GM18520 (cell line): ENCODE measurements around the gene TMEM63B.
"Not testable (repeated sequence)": the region's sequence is repeated elsewhere in the genome, so short reads cannot be mapped to it uniquely, and the experiment has no call there.

Experiments used
- ATAC-seq: cut with Tn5 transposase; IDR thresholded peaks from one replicate; pipeline ENCODE4 v1.9.1; 2021; ENCODE audit not compliant: unreplicated experiment

The TMEM63B gene

DNA sequence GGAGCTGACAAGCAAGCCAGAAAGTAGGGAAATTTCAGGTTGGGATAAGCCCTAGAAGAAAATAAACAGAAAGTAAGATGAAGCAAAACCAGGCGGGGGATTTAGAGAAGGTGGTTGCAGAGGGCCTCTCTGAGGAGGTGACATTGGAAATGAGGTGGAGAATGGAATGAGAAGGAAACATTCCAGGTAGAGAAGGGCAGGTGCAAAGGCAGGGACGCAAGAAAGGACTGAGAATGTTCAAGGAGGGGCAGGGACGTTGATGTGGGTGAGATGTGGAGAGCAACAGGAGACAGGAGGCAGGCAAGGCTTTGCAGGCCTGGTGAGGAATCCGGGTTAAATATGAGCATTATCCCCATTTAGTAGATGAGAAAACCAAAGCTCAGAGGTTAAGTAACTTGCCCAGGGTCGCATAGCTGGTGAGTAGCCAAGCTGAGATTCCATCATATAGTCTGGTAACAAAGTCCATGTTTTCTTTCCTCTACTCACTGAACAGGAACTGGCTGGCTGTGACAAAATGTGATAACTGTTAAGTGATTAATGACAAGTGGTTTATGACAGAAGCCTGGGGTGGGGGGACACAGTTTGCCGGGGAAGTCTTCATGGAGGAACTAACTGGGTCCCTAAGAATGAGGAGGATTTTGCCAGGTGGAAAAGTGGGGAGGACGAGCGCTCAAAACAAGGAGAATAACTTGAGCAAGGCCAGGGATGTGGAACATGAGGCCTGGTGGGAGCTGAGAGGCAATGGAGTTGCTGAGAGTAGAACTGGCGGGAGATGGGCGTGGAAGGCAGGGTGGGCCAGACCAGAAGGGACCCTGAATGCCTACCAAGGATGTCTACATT, 32.7 kb upstream of the TMEM63B start:
- ATAC-seq = no peak

DNA sequence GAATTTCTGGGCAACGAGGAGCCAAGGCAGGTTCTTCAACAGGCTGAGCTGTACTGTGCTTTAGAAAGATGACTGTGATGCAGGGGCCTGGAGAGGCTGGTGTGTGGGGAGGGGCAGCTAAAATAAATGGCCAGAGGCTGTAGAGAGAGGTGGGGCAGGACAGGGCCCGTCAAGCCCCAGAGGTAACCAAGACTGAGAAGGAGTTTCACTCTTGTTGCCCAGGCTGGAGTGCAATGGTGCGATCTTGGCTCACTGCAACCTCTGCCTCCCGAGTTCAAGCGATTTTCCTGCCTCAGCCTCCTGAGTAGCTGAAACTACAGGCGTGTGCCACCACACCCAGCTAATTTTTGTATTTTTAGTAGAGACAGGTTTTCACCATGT, 32.1 kb upstream of the TMEM63B start:
- not testable (repeated sequence) for ATAC-seq

DNA sequence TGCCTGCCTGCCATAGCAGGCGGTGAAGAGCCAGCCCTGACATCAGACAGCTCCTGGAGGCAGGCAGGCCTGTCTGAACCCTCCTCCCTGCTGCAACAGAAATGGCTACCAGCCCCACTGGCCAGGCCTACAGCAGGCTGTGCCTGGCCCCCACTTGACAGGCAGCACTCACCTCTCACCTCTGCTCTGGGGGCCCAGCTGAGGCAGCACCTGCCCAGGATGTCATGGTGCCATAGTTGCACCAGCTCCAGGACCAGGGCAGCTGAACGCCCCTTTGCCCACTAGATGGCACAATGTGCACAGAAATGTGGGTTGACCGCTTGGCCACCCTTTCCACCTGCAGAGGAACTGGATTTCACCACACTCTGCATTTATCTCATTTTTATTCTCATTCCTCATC, 30.7 kb upstream of the TMEM63B start:
- no peak for ATAC-seq

DNA sequence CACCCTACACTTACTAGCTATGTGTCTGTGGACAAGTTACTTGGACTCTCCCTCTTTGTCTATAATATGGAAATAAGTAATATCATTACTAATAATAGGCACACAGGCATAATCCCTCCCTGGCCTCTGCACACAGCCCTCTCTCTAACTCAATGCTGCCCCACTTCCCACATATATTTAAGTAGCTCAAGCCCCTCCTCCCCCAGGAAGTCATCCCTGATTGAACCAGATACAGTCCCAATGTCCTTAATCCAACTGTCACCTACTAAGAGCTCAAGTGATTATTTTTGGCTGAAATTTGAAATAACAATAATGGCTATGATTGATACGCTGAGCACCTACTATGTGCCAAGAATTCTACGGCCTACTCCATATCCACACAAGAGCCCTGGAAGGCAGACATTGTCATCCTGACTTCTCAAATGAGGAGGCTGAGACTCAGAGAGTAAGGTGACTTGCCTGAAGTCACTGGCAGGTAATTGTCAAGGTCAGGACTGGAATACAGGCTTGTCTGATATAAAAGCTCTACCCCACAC, 29.5 kb upstream of the TMEM63B start:
- no peak for ATAC-seq

DNA sequence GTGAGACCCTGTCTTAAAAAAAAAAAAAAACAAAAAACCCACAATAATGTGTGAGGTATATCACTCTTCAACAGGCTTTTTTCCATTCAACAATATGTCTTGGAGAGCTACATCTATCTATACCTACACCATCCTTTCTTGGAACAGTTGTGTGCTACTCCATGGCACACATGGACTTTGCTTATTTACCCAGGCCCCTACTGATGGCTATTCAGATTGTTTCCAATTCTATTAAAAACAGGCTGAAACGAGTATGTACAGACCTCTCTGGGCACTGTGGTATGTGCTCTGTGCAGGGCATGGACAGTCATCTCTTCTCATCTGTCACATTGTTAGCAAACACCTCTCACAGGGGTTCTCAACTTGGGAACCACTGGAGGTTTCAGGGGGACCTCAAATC, 28.2 kb upstream of the TMEM63B start:
- ATAC-seq = no peak

DNA sequence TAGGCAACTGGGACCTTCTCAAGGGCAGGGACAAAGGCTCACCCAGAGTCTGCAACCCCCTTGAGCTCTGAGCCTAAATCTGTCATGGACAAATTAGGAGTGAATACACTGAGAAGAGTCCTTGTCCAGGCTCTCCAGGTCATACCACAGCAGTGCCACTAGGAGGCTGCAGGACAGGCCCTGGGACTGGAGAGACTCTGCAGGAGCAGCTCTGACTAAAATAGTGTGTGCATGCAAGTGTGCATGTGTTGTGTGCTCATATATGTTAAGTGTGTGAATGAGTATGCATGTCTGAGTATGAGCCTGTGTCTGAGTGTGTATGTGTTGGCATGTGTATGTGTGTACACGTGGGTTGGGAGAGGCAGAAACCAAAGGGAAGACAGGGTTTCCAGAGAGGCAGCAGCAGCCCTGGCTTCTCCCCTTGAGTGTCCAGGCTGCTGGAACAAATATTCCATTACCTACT, 27.2 kb upstream of the TMEM63B start:
- no peak for ATAC-seq

DNA sequence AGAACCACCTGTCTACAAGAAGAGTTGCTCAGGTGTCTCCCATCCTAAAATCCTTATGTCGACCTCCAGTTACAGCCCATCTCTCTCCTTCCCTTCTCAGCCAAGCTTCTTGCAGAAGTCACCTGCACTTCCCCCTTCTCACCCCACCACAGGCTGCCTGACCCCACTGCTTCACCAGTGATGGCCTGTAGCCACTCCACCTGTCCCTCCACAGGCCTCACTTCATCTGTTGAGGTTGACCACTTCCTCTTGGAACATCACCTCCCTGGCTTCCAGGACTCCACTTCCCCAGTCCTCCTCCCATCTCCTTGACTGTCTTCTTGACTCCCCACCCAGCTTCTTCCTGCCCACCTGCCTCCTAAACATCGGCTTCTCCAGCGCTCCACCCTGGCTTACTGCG, 25.5 kb upstream of the TMEM63B start:
- ATAC-seq = no peak

DNA sequence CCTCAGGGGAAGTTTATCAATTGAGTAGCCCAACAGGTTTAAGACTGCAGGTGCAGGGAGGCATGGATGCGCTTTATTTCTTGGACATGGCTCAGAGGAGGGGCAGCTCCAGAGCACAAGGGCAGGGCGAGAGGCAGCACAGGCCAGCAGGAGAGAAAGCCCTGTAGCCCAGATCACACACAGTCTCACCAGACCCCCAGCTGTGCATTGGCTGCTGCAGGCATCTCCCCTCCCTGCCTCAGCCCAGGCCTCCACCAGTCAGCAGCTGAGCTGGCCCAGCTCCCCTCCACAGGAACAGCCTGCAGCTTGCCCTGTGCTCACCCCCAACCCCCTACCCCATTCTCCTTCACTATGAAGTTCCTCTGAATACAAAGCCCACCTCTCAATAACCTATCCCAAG, 24.8 kb upstream of the TMEM63B start:
- ATAC-seq = no peak

DNA sequence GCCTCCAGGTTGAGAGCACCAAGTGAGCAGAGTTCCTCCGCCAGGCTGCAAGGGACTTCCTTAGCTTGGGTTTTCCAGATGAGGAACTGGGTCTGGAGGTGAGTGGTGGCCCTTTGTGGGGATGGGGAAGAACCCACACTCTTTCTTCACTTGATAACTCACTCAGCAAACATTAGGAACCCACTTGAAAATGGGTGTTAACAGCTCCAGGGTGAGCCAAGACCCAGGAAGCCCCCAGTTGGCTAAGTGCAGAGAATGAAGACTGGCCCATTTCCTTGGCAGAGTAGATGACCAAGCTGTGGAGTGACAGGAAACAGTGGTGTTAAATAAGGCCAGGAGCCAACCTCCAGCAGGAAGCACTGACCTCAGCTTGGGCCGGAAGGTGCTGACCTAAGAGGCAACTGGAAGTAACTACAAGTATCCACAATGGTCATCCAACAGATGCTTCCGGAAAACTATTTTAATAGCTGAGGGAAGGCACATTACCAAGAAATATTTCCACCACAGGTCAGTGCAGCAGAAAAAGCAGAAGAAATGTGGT, 22.8 kb upstream of the TMEM63B start:
- ATAC-seq = no peak

DNA sequence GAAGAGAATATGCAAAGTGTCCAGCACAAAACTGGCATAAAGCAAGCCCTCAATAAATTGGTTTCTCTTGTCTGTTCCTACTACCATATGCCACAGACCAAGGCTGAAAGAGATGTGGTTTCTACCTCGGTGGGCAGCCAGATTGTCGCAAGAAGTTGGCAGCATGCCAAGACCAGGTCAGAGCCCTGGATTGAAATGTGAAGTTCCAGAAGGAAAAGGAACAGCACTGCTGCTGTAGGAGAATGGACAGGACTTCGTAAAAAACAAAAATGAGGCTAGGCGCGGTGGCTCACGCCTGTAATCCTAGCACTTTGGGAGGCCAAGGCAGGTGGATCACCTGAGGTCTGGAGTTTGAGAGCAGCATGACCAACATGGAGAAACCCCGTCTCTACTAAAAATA, 22.2 kb upstream of the TMEM63B start:
- no peak for ATAC-seq

DNA sequence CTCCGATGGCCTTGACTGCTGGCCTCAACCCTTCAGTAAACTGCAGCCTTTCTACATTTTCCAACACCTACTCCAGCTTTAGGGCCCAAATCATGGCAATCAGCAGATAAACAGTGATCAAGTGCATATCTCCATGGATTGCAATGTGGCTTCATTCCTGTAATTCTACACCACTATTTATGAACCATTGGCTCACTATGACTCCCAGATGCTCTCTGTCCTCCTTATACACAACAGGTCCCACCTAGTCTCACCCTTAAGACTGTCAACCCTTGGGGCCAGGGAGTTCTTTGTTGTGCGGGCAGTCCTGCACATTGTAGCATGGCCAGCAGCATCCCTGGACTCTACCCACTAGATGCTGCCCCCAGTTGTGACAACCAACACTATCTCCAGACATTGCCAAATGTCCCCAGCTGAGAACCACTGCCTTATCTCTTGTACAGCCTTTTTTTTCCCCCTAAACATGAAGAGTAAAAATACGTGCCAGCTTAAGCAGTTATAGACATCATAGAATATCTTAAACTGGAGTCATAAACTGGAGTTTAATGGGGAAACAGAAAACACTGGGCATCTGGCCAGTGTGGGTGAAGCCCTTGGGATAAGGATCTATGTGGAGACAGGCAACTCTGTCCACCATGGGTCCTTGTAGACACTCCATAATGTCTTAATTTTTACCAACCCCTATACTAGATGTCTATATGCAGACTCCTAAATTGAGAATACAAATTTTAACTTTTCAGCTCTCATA, 21.2 kb upstream of the TMEM63B start:
- ATAC-seq = no peak

DNA sequence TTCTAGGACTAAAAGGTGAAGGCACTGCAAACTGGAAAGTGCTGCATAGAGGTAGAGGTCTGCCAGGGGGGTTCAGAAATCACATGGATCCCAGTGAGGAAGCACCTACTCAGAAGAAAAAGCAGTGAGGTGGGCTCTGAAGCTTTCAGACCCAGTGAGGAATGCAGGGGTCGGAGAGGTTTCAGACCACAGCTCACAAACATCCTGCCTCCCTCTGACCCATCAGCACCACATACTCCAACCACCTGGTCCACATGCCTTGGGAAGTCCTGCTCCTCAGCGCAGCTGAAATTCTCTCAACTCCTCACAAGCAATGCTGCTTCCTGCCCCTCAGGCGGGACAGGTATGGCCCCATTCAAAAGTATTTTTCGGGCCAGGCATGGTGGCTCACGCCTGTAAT, 20.3 kb upstream of the TMEM63B start:
- ATAC-seq = no peak

DNA sequence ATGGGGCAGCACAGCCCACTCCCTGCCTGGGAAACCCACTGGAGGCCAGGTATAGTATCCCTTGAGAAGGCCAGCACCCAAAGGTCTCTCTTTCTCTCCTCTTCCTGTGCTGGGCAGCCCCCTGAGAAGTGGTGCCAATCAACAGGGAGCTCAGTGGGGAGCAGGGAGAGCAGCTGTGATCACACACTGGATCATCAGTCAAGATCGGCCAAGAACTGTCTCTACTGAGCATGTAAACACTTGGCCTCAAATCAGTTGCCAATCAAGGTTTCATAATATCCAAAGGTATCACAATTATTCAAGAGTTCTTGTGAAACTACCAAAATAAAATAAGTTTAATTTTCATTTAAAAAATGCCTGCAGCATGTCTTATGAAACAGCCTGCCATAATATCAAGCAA, 18.9 kb upstream of the TMEM63B start:
- ATAC-seq = no peak

DNA sequence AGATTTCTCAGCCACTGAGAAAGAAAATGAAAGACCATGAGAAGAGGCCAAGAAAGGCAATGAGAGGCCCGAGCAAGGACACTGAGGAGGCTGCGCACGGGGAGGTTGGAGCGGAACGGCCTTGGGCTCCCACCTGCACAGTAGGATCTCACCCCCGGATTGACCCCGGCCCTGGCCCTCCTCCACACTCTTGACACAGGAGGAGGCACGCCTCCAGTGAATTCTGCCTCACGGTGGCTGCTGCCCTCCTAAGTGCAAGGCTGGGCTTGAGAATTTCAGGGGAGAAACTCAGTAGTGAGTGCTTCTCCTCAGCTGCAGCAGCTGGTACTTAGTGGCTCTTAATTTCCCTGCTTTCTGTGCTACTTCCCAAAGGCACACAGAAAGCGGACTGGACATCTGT, 18.1 kb upstream of the TMEM63B start:
- no peak for ATAC-seq

DNA sequence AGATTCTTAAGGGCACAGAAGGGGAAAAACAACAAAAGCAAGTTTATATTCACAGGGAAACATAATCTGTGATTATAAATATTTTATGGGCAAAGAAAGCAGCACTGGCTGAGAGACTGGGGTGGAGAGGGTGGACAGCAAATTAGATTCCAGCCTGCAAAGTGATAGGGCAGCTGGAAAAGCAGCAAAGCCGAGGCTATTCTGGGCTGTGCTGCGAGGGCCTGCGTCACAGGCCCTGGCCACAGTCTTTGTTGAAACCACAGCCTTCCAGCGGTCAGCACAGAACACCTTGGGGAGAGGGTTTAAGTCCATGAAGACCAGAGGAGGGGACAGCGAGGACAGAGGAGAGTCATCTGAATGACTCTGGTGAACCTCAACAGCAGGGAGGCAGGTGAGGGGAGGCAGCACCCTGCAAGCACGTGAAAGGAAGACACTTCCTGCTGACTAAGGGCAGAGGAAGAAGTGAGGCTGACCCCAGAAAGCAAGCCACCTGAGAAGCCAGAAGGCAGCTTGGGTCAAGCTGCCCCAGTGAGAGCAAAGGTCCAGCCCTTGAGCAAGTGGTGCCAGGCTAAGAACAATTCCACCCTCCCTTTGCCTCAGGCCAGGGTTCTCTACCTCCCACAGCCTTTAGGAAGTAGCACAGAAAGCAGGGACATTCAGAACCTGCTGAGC, 17.2 kb upstream of the TMEM63B start:
- no peak for ATAC-seq

DNA sequence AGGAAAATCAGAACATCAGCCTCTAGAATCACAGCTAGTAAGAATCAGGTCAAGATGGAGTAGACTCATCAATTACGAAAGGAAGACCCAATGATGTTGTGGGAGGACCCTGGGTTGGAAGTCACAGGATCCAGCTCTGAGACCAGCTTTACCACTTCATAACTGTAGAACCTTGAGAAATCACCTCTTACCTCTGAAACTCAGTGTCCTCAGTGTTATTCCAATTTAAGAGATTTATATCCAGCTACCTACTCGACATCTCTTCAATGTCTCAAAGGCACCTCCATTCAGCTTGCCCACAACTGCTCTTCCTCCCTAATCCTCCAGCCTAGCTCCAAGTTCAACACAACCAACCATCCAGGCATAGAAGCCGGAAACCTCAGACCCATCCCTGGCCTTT, 16.4 kb upstream of the TMEM63B start:
- ATAC-seq = no peak

DNA sequence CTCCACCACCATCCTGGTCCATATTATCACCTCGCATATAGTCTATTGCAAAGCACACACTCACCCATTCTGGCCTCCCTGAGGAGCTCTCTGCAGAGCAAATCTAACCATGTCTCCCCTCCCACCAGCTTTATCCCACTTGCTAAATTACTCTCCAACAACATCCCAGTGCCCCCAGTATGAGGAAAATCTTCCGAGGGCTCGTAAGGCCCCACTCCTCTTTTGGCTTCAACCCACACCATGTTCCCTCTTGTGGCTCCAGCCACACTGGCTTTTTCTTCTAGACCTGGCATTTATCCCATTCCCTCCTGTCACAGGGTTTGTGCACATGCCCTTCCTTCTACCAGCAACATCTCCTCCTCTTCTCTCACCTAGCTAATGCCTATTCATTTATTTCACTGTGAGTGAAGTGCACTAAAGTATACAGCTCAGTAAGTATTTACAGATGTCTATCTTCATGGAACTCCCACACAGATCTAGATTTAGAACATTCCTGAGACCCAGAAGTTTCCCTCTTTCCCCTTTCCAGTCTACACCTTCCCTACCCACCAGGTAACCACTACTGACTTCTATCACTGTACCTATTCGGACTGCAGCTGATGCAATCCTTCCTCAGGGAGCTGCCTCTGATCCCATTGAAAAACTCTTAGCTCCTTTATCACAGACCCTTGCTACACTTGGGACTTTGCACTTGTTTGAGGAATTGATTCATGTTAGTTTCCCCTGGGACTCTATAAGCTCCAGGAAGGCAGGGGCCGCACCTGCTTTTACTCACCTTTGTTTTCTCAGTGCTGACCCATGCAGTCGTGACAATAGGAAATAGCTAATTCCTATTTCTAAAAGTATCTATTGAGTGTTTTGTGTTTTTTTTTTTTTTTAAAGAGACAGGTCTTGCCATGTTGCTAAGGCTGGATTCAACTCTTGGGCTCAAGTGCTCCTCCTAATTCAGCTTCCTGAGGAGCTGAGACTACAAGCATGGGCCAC, 15.6 kb upstream of the TMEM63B start:
- ATAC-seq = no peak

DNA sequence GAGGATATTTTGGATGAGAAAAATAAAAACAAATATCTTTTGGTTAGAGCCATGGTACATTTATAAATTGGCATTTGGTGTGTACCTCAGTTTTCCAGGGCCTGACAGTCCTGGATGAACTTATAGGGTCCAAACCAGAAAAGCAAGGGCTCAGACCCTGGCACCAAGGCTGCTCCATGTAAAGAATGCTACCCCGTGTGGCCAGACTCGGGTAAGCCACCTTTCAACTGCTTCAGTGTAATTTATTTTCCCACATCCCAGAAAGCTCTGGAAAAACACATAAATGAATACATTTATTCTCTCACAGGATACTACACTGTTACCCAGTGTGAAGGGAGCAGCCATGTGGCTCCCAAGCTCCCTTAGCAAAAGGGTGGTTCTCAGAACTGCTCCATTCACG, 13.9 kb upstream of the TMEM63B start:
- no peak for ATAC-seq

DNA sequence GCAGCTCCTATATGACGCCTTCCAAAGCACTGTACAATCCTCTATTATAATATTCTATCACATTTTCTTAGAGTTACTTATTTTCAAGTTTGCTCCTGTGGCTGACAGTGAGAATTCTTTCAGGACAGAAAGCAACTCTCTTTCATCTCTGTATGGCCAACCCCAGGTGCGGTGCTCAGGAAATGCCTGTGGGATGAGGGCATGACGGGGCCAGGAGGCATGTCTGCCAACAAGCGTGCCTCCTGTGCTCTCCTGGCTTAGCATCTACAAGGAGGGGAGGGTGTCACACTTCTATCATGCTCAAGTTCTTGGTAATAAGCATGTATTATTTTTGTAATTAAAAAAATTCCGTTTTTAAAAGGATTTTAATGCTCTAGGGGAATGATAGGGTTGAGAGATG, 11.5 kb upstream of the TMEM63B start:
- ATAC-seq = no peak
